GM06990 (cell line): Measurements from ENCODE around the gene FOXN3.

Experiments used
- DNase-seq: peaks from one replicate; pipeline ENCODE4 v3.0.0-alpha.2; 2011; ENCODE audit not compliant: insufficient read length; ENCODE audit errors: extremely low read depth
- H3K27me3 ChIP-seq: replicated peaks from 2 replicates; pipeline ENCODE4 v1.6.0; 2011; ENCODE audit warnings: low read length; ENCODE audit not compliant: control insufficient read depth, insufficient read depth
- H3K36me3 ChIP-seq: 2 replicates; pipeline ENCODE4 v1.5.1; 2011; ENCODE audit warnings: low read length; ENCODE audit not compliant: control insufficient read depth, insufficient read depth
- H3K4me3 ChIP-seq: replicated peaks from 2 replicates; pipeline ENCODE4 v1.5.1; 2011; ENCODE audit warnings: low read depth, mild to moderate bottlenecking, control low read depth, low read length
- CTCF ChIP-seq: IDR thresholded peaks from 2 replicates; pipeline ENCODE4 v1.5.1; 2011; ENCODE audit warnings: low read length, control low read depth, mild to moderate bottlenecking, inconsistent platforms; ENCODE audit not compliant: insufficient read depth, poor library complexity, severe bottlenecking

Gene FOXN3

GRCh38 chr14:89371585-89372511, 45.2 kb downstream of the FOXN3 start:
- no peak for DNase-seq
- no peak for TF ChIP-seq CTCF
- no peak overlapping the region for H3K4me3 ChIP-seq
- H3K27me3 ChIP-seq: no peaks in the 10 kb centered on the region
- H3K36me3 ChIP-seq: no peaks in the 10 kb centered on the region; the same call in 1 of the 2 replicates

- Histone ChIP-seq H3K36me3 (no peaks in the 10 kb centered on the region; the same call in 1 of the 2 replicates), H3K4me3 (no peak overlapping the region), H3K27me3 (no peaks in the 10 kb centered on the region)
- no peak for TF ChIP-seq CTCF
- DNase-seq: no peak
Observed at GRCh38 chr14:89370781-89371180, 46.3 kb downstream of the FOXN3 start.

GRCh38 chr14:89370381-89370780, 46.7 kb downstream of the FOXN3 start:
- TF ChIP-seq CTCF: no peak
- Histone ChIP-seq H3K27me3 (no peaks in the 10 kb centered on the region), H3K4me3 (no peak overlapping the region), H3K36me3 (no peaks in the 10 kb centered on the region; the same call in 1 of the 2 replicates)
- DNase-seq: no peak

- TF ChIP-seq CTCF: no peak
- no peaks in the 10 kb centered on the region; the same call in 1 of the 2 replicates for H3K36me3 ChIP-seq
- no peak overlapping the region for H3K4me3 ChIP-seq
- H3K27me3 ChIP-seq: no peaks in the 10 kb centered on the region
- no peak for DNase-seq
Observed at GRCh38 chr14:89369656-89370055, 47.4 kb downstream of the FOXN3 start.

- Histone ChIP-seq H3K4me3 (no peak overlapping the region), H3K36me3 (no peaks in the 10 kb centered on the region), H3K27me3 (no peaks in the 10 kb centered on the region)
- no peak for TF ChIP-seq CTCF
- no peak for DNase-seq
Observed at GRCh38 chr14:89368490-89369477, 48.2 kb downstream of the FOXN3 start.
